Measurements from ENCODE around the gene FCER1G. TPM values are rescaled to one million over a fixed set of nuclear protein-coding genes. Genes with fewer than 3 reads are reported as not detected.
A peak's percentile ranks its signal among the peaks of the same experiment; 100 is the strongest.

The FCER1G gene
- total RNA-seq, 1 experiment from 2014 or later: 0.64 TPM

DNA sequence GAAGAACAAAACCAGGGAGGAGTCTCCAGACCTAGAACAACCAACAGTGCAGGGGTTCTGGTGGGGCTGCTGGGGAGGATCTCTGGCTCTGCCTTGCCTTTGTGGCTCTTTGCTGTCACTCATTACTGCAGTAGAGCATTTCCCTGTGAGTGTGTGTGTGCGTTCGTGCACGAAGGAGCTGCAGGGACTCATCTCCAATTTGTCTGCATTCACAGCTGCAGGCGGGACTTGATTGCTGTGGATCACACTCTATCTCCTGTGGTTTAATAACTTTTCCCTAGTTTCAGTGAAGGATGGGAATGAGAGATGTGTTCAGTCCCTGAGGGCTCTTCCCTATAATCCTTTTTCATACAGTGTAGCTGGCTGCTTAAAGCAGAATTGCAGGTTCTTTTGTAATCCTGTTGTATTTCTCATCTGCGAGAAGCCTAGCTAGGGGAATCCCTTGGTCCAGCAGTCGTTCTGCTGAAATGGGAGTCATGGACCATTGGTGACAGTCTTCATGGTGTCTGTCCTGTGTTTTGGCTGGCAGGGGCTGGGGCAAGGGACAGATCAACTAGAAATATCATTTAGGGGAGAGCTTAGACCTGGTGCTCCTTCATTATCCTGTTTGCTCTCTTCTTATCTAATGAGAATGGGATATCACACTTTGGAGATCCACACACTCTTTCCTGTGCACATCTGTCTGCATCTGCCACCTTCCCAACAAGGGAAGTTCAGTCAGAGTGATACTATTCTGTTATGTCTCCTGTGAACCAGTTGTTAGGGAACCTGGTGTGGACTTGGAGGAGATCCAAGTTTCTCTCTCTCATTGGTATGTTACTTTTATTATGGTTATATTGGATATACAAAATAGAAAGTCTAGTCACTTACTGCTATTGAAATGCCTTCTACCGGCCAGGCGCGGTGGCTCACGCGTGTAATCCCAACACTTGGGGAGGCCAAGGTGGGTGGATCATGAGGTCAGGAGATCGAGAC, 46.5 kb downstream of the FCER1G start:
- no peak for DNase-seq (ENCODE audit: low read depth)

DNA sequence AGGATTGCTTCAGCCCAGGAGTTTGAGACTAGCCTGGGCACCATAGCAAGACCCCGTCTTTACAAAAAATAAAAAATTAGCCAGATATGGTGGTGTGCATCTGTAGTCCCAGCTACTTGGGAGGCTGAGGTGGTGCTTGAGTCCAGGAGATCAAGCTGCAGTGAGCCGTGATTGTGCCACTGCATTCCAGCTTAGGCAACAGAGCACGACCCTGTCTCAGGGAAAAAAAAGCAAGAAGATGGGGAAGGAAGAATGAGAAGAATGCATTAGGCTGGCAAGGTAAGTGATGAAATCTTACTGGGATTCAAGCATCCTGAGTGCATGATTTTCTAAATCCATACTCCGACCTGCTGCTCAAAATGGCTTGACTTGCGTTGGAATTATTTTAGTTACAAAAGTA, 50.2 kb downstream of the FCER1G start:
- no peak for DNase-seq (ENCODE audit: low read depth)

DNA sequence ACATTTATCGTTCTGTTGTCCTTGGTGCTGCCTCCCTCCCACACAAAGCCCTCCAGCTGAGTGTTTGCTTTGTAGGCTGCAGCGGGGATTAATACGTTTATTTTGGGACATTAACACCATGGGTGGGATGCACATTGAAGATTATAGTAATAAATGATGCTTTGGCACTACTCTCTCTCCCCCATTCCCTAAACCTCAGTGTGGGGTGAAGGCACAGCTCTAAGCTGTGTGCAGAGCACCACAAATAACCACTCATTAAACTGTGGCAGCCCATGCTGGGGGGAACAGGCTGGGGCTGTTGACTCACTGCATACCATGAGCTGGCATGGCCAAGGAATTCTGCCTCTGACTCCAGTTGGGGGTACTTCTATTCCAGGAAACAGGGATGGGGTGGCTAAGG, 51.1 kb downstream of the FCER1G start:
- peak; percentile 47 for DNase-seq (ENCODE audit: low read depth)

DNA sequence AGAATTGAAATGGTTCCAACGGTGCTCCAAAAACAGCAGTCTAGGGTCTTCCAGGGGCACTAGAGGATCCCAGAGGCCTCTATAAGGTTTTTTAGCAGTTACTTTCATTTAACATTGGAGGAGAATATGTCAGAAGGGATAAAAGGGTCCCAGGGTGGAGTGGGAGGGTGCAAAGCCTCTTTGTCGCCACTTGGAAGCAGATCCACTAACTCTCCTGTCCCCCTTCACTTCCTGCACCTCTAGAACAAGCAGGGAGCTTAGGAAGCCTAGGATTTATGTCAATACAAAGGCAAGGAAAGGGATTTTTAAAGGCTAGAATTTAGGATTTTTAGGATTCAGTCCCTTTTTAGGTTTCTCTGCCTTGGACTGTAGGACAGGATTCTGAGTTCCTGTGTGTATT, 51.7 kb downstream of the FCER1G start:
- no peak for DNase-seq (ENCODE audit: low read depth)

DNA sequence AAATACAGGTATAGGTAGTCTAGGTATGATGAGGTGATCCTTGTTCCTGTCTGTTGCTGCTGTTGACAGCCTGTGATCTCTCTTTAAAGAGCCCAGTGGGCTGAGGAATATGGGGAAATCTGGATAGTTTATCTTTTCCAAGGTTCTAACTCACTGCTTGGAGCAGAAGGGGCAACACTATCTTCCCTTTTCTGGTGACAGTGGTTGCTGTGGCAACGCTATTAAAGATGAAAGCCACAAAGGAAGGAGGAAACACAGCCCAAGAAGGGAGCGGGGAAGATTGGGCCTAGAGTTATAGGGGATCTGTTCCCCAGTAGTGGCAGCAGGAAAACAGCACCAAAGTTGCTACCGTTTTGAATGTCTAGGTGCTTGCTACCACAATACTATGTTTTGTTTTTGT, 52.2 kb downstream of the FCER1G start:
- no peak for DNase-seq (ENCODE audit: low read depth)

Other genes with a start within 250 kb of the FCER1G start
- 6.6 and 10.3 TPM in 2 replicates for gene F11R, start 194.1 kb upstream of the FCER1G start, total RNA-seq (2014; rRNA removed; shearing (Covaris generic))
- gene TSTD1, start 176.3 kb upstream of the FCER1G start, total RNA-seq (2014; rRNA removed; shearing (Covaris generic)): 0.30 TPM in 1 of 2 replicates, not detected in the other
- 79.4 and 81.9 TPM in 2 replicates for gene USF1, start 169.3 kb upstream of the FCER1G start, total RNA-seq (2014; rRNA removed; shearing (Covaris generic))
- 4.0 and 6.0 TPM in 2 replicates for gene ARHGAP30, start 145.4 kb upstream of the FCER1G start, total RNA-seq (2014; rRNA removed; shearing (Covaris generic))
- gene NECTIN4, start 125.7 kb upstream of the FCER1G start, total RNA-seq (2014; rRNA removed; shearing (Covaris generic)): 1.4 and 1.9 TPM in 2 replicates
- 0.51 and 1.0 TPM in 2 replicates for gene KLHDC9, start 116.9 kb upstream of the FCER1G start, total RNA-seq (2014; rRNA removed; shearing (Covaris generic))
- 124 and 137 TPM in 2 replicates for gene PFDN2, start 97.3 kb upstream of the FCER1G start, total RNA-seq (2014; rRNA removed; shearing (Covaris generic))
- 27.4 and 35.1 TPM in 2 replicates for gene NIT1, start 97.2 kb upstream of the FCER1G start, total RNA-seq (2014; rRNA removed; shearing (Covaris generic))
- gene DEDD, start 82.6 kb upstream of the FCER1G start, total RNA-seq (2014; rRNA removed; shearing (Covaris generic)): 26.5 and 42.6 TPM in 2 replicates
- 68.1 and 68.2 TPM in 2 replicates for gene UFC1, start 61.3 kb upstream of the FCER1G start, total RNA-seq (2014; rRNA removed; shearing (Covaris generic))
- gene USP21, start 55.8 kb upstream of the FCER1G start, total RNA-seq (2014; rRNA removed; shearing (Covaris generic)): 5.5 and 9.7 TPM in 2 replicates
- 9.0 and 12.9 TPM in 2 replicates for gene PPOX, start 48.9 kb upstream of the FCER1G start, total RNA-seq (2014; rRNA removed; shearing (Covaris generic))
- gene B4GALT3, start 37.8 kb upstream of the FCER1G start, total RNA-seq (2014; rRNA removed; shearing (Covaris generic)): 63.3 and 89.1 TPM in 2 replicates
- gene ADAMTS4, start 16.2 kb upstream of the FCER1G start, total RNA-seq (2014; rRNA removed; shearing (Covaris generic)): not detected in 2 replicates
- 185 and 202 TPM in 2 replicates for gene NDUFS2, start 12.9 kb upstream of the FCER1G start, total RNA-seq (2014; rRNA removed; shearing (Covaris generic))
- not detected in 2 replicates for gene APOA2, start 8.3 kb downstream of the FCER1G start, total RNA-seq (2014; rRNA removed; shearing (Covaris generic))
- 18.2 and 25.8 TPM in 2 replicates for gene TOMM40L, start 10.8 kb downstream of the FCER1G start, total RNA-seq (2014; rRNA removed; shearing (Covaris generic))
- gene NR1I3, start 22.9 kb downstream of the FCER1G start, total RNA-seq (2014; rRNA removed; shearing (Covaris generic)): not detected in 2 replicates
- 0.10 and 0.27 TPM in 2 replicates for gene PCP4L1, start 43.5 kb downstream of the FCER1G start, total RNA-seq (2014; rRNA removed; shearing (Covaris generic))
- 1.4 and 2.2 TPM in 2 replicates for gene MPZ, start 94.7 kb downstream of the FCER1G start, total RNA-seq (2014; rRNA removed; shearing (Covaris generic))
- 16.1 and 67.9 TPM in 2 replicates for gene SDHC, start 99.1 kb downstream of the FCER1G start, total RNA-seq (2014; rRNA removed; shearing (Covaris generic))
- gene CFAP126, start 152.6 kb downstream of the FCER1G start, total RNA-seq (2014; rRNA removed; shearing (Covaris generic)): not detected in 2 replicates

Measured in HT1080 (cell line).